OCI-LY7 (cell line): ENCODE data around the gene PARL. TPM values are rescaled to one million over a fixed set of nuclear protein-coding genes. Genes with fewer than 3 reads are reported as not detected.

ENCODE experiments used
- BruUV-seq: library from RNA; stranded (reverse); fragments of 400-500 nt; replicated peaks from 2 replicates; lab custom pipeline; 2021; lab: Mats Ljungman, UMichigan
- CTCF ChIA-PET: fragments of 300-600 bp; sonication (Branson Sonifier 250); formaldehyde crosslinking; loops from one replicate; lab custom pipeline; 2022; ENCODE audit warnings: antibody characterized with exemption; ENCODE audit not compliant: unreplicated experiment; lab: Charles Lee
- POLR2A ChIA-PET: fragments of 300-600 bp; sonication (Branson Sonifier 250); formaldehyde crosslinking; loops from one replicate; lab custom pipeline; 2022; ENCODE audit warnings: antibody characterized with exemption; lab: Charles Lee
- DNase-seq: peaks from one replicate; pipeline ENCODE4 v3.0.0-alpha.2; 2015; ENCODE audit warnings: low spot score
- H2AFZ ChIP-seq: fragments of 200-600 bp; sonication (generic), shearing (Covaris generic); 2 replicates; pipeline ENCODE4 v1.6.1; 2014; ENCODE audit warnings: mild to moderate bottlenecking, antibody characterized with exemption, low read length, moderate library complexity
- H3K27ac ChIP-seq: fragments of 200-600 bp; sonication (generic); 2 replicates; pipeline ENCODE4 v1.5.1; 2014; ENCODE audit warnings: mixed run types, low read depth, mild to moderate bottlenecking, moderate library complexity, low read length, inconsistent platforms; ENCODE audit not compliant: poor library complexity, severe bottlenecking
- H3K36me3 ChIP-seq: fragments of 200-600 bp; sonication (generic); 2 replicates; pipeline ENCODE4 v1.6.1; 2014; ENCODE audit warnings: mild to moderate bottlenecking, antibody characterized with exemption, low read length, moderate library complexity, mixed read lengths; ENCODE audit not compliant: insufficient read depth
- H3K4me1 ChIP-seq: fragments of 200-600 bp; sonication (generic); 2 replicates; pipeline ENCODE4 v1.5.1; 2014; ENCODE audit warnings: mild to moderate bottlenecking, low read length; ENCODE audit not compliant: insufficient read depth, poor library complexity, severe bottlenecking
- H3K4me2 ChIP-seq: fragments of 200-600 bp; sonication (generic); 2 replicates; pipeline ENCODE4 v1.6.1; 2014; ENCODE audit warnings: mild to moderate bottlenecking, low read length
- H3K4me3 ChIP-seq: fragments of 200-600 bp; sonication (generic); 2 replicates; pipeline ENCODE4 v1.5.1; 2014; ENCODE audit warnings: mild to moderate bottlenecking, low read depth, low read length; ENCODE audit not compliant: poor library complexity, severe bottlenecking
- H3K79me2 ChIP-seq: fragments of 200-600 bp; sonication (generic); 2 replicates; pipeline ENCODE4 v1.6.1; 2016; ENCODE audit warnings: low read depth, mild to moderate bottlenecking, low read length, moderate library complexity, mixed read lengths; ENCODE audit not compliant: insufficient read depth
- H3K9me2 ChIP-seq: fragments of 200-600 bp; sonication (generic); 2 replicates; pipeline ENCODE4 v1.6.1; 2016; ENCODE audit warnings: mild to moderate bottlenecking, low read length, mixed read lengths; ENCODE audit not compliant: insufficient read depth
- H3K9me3 ChIP-seq: fragments of 200-600 bp; sonication (generic); 2 replicates; pipeline ENCODE4 v1.6.1; 2014; ENCODE audit warnings: mild to moderate bottlenecking, mixed run types, low read length, mixed read lengths
- H4K20me1 ChIP-seq: fragments of 200-600 bp; sonication (generic); 2 replicates; pipeline ENCODE4 v1.6.1; 2014; ENCODE audit warnings: mild to moderate bottlenecking, antibody characterized with exemption, low read length, moderate library complexity, mixed read lengths; ENCODE audit not compliant: insufficient read depth
- EZH2phosphoT487 ChIP-seq: fragments of 200-600 bp; sonication (generic); IDR thresholded peaks from 2 replicates; pipeline ENCODE4 v1.6.1; 2018; ENCODE audit warnings: low read depth, borderline replicate concordance, mild to moderate bottlenecking, mixed run types, antibody characterized with exemption, low read length, moderate library complexity, mixed read lengths
- intact Hi-C: fragments of 100-400 bp; cut with micrococcal nuclease; formaldehyde crosslinking; loops from one replicate; pipeline ENCODE4 v1.10.0; 2022; ENCODE audit not compliant: unreplicated experiment
- total RNA-seq, 2 experiments: library from RNA; depleted of rRNA in 1 of 2; stranded (reverse); fragments of >200 nt in 1 of 2; shearing (Covaris generic) in 1 of 2; gene quantifications; 2 replicates each; pipeline ENCODE4 v1.2.3, GENCODE V29; 2014 to 2022
- TF ChIP-seq, protein P1 (sequence below): fragments of 200-600 bp; sonication (generic); conservative IDR thresholded peaks from 2 replicates; pipeline ENCODE4 v1.5.1; 2014; ENCODE audit warnings: mild to moderate bottlenecking, antibody characterized with exemption, low read length, moderate library complexity, mixed read lengths

Gene PARL
- total RNA-seq, 2 experiments from 2014 or later: 43.5 to 69.3 TPM

DNA sequence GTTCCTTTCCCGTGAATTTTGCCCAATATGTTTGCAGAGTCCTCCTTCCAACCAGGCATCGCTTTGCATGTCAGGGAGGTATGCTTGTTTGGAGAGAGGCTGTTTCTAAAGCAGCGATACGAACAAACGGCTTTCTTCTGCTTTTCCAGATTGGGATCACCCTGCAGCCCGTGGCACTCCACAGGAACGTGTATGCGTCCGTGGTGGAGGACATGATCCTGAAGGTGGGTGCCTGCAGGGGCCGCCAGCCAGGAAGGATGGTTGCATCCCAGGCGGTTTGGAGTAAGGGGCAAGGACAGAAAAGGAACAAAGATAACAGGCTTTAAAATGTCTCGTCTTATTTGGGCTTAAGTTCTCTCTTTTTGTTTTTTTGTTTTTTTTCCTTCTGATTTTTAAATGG lies 76.8 kb downstream of the PARL start:
- DNase-seq: no peak
- TF ChIP-seq, protein P1, sequence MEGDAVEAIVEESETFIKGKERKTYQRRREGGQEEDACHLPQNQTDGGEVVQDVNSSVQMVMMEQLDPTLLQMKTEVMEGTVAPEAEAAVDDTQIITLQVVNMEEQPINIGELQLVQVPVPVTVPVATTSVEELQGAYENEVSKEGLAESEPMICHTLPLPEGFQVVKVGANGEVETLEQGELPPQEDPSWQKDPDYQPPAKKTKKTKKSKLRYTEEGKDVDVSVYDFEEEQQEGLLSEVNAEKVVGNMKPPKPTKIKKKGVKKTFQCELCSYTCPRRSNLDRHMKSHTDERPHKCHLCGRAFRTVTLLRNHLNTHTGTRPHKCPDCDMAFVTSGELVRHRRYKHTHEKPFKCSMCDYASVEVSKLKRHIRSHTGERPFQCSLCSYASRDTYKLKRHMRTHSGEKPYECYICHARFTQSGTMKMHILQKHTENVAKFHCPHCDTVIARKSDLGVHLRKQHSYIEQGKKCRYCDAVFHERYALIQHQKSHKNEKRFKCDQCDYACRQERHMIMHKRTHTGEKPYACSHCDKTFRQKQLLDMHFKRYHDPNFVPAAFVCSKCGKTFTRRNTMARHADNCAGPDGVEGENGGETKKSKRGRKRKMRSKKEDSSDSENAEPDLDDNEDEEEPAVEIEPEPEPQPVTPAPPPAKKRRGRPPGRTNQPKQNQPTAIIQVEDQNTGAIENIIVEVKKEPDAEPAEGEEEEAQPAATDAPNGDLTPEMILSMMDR: no peak
- TF ChIP-seq EZH2phosphoT487: no peak
- intact Hi-C loops: no loop called here
- no peaks in the 10 kb centered on the region for H3K9me3 ChIP-seq
- H3K4me3 ChIP-seq: no peak overlapping the region
- no peaks in the 10 kb centered on the region for H3K79me2 ChIP-seq
- no peak overlapping the region for H3K27ac ChIP-seq
- BruUV-seq: no TSS peak
- CTCF ChIA-PET: no interaction called here
- POLR2A ChIA-PET: no interaction called here
- H3K9me2 ChIP-seq: no peaks in the 10 kb centered on the region
- no peak overlapping the region for H2AFZ ChIP-seq
- H3K4me1 ChIP-seq: no peaks in the 10 kb centered on the region
- no peaks in the 10 kb centered on the region for H4K20me1 ChIP-seq
- no peak overlapping the region for H3K4me2 ChIP-seq
- peaks cover 99% of the 10 kb centered on the region for H3K36me3 ChIP-seq

DNA sequence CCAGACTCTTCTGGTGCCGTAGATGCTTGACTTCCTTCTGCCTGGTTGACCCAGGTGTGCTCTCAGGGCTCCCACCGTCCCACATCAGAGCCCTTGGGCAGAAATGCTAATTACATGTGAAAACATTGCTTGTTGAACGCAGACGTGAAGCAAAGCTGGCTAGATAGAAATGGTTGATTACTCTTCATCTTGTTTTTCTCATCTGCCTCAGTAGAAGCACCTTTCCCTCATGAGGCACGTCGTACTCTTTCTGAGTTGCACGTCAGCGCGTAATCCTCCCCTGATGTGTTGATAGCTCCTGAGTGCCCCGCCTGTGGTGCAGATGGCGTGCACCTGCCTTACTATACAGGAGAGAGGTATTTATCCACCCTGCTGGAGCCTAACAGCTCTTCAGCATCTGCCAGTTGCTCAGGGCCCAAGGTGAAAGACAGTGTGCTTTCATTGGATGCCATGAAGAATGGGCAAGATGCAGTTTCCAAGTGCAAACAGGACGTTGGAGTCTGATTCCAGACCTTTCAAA lies 77.4 kb downstream of the PARL start:
- Histone ChIP-seq H3K9me3 (no peaks in the 10 kb centered on the region), H3K4me2 (no peak overlapping the region), H4K20me1 (no peaks in the 10 kb centered on the region), H3K36me3 (peaks cover 99% of the 10 kb centered on the region), H3K4me1 (no peaks in the 10 kb centered on the region), H3K27ac (no peak overlapping the region), H2AFZ (no peak overlapping the region), H3K79me2 (no peaks in the 10 kb centered on the region), H3K4me3 (no peak overlapping the region), H3K9me2 (no peaks in the 10 kb centered on the region)
- intact Hi-C loops: no loop called here
- POLR2A ChIA-PET: no interaction called here
- no TSS peak for BruUV-seq
- no peak for DNase-seq
- TF ChIP-seq EZH2phosphoT487: no peak
- TF ChIP-seq, protein P1: no peak
- CTCF ChIA-PET: no interaction called here

DNA sequence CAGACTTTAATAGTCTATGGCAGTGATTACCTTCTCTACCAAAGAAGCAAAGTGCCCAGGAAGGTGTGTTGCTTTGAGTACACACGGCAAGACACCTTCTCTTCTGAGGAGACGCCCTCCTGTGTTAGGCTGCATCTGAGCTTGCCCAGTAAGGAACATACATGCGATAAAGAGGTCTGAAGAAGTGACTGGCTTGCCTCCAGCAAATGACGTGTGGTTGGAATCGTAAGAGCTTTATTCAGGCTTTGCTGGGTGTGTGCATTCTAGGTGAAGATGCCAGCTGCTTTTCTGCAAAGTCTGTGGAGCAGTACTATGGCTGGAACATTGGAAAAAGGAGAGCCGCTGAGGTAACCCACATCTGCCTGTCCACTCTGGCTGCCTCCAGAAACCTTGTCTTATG lies 81.7 kb downstream of the PARL start:
- no peak for DNase-seq
- Histone ChIP-seq H3K9me2 (no peaks in the 10 kb centered on the region), H3K4me3 (no peak overlapping the region), H3K36me3 (peaks cover 98% of the 10 kb centered on the region), H4K20me1 (no peaks in the 10 kb centered on the region), H3K9me3 (no peaks in the 10 kb centered on the region), H3K4me2 (no peak overlapping the region), H3K27ac (no peak overlapping the region), H3K79me2 (no peaks in the 10 kb centered on the region), H3K4me1 (no peaks in the 10 kb centered on the region), H2AFZ (no peak overlapping the region)
- POLR2A ChIA-PET: no interaction called here
- CTCF ChIA-PET: no interaction called here
- intact Hi-C loops: no loop called here
- no peak for TF ChIP-seq EZH2phosphoT487
- TF ChIP-seq, protein P1: no peak
- no TSS peak for BruUV-seq
